ENCODE data around the gene ARF6.
"Not testable (repeated sequence)": the region's sequence is repeated elsewhere in the genome, so short reads cannot be mapped to it uniquely, and the experiment has no call there.

The ARF6 gene

GRCh38 chr14:49876563-49877127, 16.2 kb upstream of the ARF6 start:
- no peak for DNase-seq (ENCODE audit: low read depth in 2 of 2)

GRCh38 chr14:49879646-49880204, 13.2 kb upstream of the ARF6 start:
- no peak for DNase-seq (ENCODE audit: low read depth in 2 of 2)

GRCh38 chr14:49880267-49881064, 12.4 kb upstream of the ARF6 start:
- DNase-seq (ENCODE audit: low read depth in 2 of 2), result no peak

GRCh38 chr14:49881350-49882001, 11.4 kb upstream of the ARF6 start:
- DNase-seq (ENCODE audit: low read depth in 2 of 2), result no peak

- no peak for DNase-seq (ENCODE audit: low read depth in 2 of 2)
Observed at GRCh38 chr14:49882826-49883694, 9.8 kb upstream of the ARF6 start.

GRCh38 chr14:49886523-49886922, 6.4 kb upstream of the ARF6 start:
- no peak for DNase-seq (ENCODE audit: low read depth in 2 of 2)

- DNase-seq (ENCODE audit: low read depth in 2 of 2), result no peak
Observed at GRCh38 chr14:49888293-49888692, 4.6 kb upstream of the ARF6 start.

GRCh38 chr14:49892301-49892635, 614 bp upstream of the ARF6 start:
- DNase-seq (ENCODE audit: low read depth in 2 of 2), result peak in 1 of 2 donors; percentile 9

GRCh38 chr14:49893309-49894213, 679 bp downstream of the ARF6 start:
- DNase-seq (ENCODE audit: low read depth in 2 of 2), result peak; percentile 53 to 57

- not testable (repeated sequence) for DNase-seq (ENCODE audit: low read depth in 2 of 2)
Observed at GRCh38 chr14:49894214-49895107, 1.6 kb downstream of the ARF6 start.

GRCh38 chr14:49895480-49895879, 2.6 kb downstream of the ARF6 start:
- DNase-seq (ENCODE audit: low read depth in 2 of 2), result no peak

- not testable (repeated sequence) for DNase-seq (ENCODE audit: low read depth in 2 of 2)
Observed at GRCh38 chr14:49896272-49896671, 3.4 kb downstream of the ARF6 start.

- no peak for DNase-seq (ENCODE audit: low read depth in 2 of 2)
Observed at GRCh38 chr14:49896966-49897365, 4.1 kb downstream of the ARF6 start.

GRCh38 chr14:49897414-49897813, 4.5 kb downstream of the ARF6 start:
- DNase-seq (ENCODE audit: low read depth in 2 of 2), result no peak

GRCh38 chr14:49897965-49898364, 5.1 kb downstream of the ARF6 start:
- no peak for DNase-seq (ENCODE audit: low read depth in 2 of 2)

- DNase-seq (ENCODE audit: low read depth in 2 of 2), result no peak
Observed at GRCh38 chr14:49898485-49898884, 5.6 kb downstream of the ARF6 start.

- no peak for DNase-seq (ENCODE audit: low read depth in 2 of 2)
Observed at GRCh38 chr14:49900973-49901372, 8.1 kb downstream of the ARF6 start.

GRCh38 chr14:49902679-49903246, 9.9 kb downstream of the ARF6 start:
- DNase-seq (ENCODE audit: low read depth in 2 of 2), result not testable (repeated sequence)

GRCh38 chr14:49904270-49904669, 11.4 kb downstream of the ARF6 start:
- DNase-seq (ENCODE audit: low read depth in 2 of 2), result no peak
